ENCODE results near the gene PTX3.
A peak's percentile ranks its signal among the peaks of the same experiment; 100 is the strongest.

Gene PTX3

DNA sequence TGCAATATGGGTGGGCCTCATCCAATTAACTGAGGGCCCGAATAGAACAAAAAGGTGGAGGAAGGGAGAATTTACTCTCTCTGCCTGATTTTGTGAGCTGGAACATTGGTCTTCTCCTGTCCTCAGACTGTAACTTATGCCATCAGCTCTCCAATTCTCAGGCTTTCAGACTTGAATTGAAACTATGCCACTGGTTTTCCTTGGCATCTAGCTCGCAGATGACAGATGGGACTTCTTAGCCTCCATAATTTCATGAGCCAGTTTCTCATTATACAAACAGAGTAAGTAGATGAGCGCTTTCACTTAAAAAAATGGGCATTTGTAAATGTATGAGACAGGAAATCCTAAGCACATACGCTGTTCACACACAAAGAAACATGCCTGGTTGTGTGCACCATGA is 8.7 kb upstream of the PTX3 start:
- no peak for DNase-seq

DNA sequence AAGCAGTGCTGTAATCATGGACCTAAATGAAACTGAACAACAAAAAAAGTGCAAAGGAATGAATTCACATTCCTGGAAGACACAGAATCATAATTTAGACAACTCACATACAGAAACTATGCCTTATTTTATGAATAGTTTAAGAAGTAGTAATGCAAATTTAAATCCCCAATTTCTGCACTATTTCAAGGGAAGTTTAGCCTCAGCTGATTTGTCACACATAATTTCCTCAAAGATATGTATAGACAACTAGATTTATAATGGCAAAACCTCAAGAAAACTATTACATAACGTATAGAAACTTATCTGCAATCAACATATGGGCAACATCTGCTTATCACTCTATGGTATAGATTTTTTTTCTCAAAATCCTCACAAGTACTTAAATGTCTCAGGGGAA is 7.8 kb upstream of the PTX3 start:
- no peak for DNase-seq

DNA sequence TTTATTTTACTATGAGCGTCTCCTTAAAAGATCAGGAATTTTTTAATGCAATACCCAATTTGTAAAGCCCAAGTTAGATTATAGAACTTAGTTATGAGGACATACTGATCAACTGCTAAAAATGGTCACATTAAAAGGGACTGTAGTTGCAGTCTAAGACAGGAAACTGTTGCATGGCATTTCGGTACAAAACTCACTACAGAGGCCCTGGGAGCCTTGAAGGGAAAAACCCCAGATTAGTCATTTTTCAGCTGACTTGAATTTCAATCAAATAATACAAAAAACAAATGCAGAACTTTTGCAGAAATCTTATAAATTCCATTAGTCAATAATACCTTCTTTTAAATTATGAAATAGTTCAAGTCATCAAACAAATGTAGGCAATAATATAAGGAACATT is 6.9 kb upstream of the PTX3 start:
- DNase-seq, result no peak

DNA sequence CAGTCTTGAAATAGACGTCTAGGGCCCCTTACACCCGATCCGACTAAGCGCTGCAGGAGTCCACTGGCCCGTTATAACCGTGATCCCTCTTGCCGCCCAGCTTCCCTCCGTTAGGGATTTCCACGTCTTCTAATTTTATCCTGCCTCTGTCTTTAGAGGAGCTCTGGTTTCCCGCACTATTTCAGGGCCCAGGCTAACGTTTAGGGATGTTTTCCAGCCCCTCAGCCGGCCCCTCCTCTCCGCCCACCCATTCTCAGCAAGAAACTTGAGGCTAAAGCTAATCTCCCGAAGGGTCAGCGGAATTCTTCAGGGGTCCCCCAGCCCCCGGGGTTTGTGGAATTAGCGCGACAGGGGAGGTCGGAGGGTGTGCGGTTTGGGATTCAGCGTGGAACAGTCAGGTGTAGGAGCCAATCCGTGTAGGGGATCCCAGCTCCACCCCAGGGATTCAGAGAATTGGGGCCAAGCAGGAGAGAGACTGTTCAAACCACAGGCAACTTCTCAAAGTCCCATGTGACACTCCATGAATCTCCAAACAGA is 1.6 kb downstream of the PTX3 start:
- no peak for DNase-seq

GRCh38 chr3:157441102-157441624 is 4.5 kb downstream of the PTX3 start:
- DNase-seq, result no peak

- DNase-seq, result no peak
Observed at GRCh38 chr3:157442729-157443128, 6.1 kb downstream of the PTX3 start.

- DNase-seq, result no peak
Observed at GRCh38 chr3:157443905-157444796, 7.5 kb downstream of the PTX3 start.

- DNase-seq, result no peak
Observed at GRCh38 chr3:157444797-157445184, 8.1 kb downstream of the PTX3 start.

GRCh38 chr3:157445857-157446256 is 9.2 kb downstream of the PTX3 start:
- no peak for DNase-seq

GRCh38 chr3:157447026-157447694 is 10.5 kb downstream of the PTX3 start:
- no peak for DNase-seq

GRCh38 chr3:157452097-157452496 is 15.4 kb downstream of the PTX3 start:
- DNase-seq, result peak; percentile 25

- DNase-seq, result no peak
Observed at GRCh38 chr3:157453824-157454223, 17.2 kb downstream of the PTX3 start.

GRCh38 chr3:157459706-157460105 is 23.1 kb downstream of the PTX3 start:
- DNase-seq, result no peak

GRCh38 chr3:157460253-157460652 is 23.6 kb downstream of the PTX3 start:
- DNase-seq, result no peak

GRCh38 chr3:157463816-157464215 is 27.2 kb downstream of the PTX3 start:
- no peak for DNase-seq

DNA sequence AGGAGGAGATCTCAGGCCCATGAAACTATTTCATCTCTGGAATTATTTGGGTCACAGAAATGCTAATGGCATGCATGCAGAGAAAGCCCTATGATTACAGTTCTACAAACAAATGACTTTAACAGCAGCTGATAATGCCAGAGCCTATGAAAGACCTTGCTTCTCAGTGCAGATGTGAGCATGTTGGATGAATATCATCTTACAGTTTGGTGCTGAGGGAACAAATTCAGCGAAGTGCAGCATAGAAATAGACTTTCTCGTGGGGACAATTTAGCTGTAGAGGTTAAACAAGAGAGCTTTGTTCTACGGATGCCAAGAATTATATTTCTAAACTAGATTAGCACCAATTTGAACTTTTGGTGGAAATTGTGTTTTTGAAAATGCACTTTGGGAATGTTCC is 27.7 kb downstream of the PTX3 start:
- no peak for DNase-seq

- DNase-seq, result no peak
Observed at GRCh38 chr3:157465741-157466140, 29.1 kb downstream of the PTX3 start.

DNA sequence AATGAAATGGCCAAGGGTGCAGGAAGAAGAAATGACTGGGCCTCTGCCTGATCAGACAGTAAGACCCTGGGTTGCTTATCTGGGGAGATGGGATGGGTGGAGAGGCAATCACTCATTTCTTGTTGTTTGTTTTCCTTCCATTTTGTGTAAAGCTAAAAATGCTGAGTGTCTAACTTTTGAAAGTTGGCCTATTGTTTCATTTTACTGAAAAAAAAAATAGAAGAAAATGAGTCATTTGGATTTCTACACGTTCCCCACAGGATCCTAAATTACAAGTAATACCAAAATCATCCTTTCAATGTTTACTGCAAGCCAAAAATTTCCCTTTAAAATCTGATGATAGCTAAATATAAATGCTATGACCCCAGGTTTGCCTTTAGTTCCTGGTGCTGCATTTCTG is 30.6 kb downstream of the PTX3 start:
- no peak for DNase-seq

- no peak for DNase-seq
Observed at GRCh38 chr3:157469561-157470294, 33.1 kb downstream of the PTX3 start.

GRCh38 chr3:157471064-157471463 is 34.4 kb downstream of the PTX3 start:
- DNase-seq, result no peak

DNA sequence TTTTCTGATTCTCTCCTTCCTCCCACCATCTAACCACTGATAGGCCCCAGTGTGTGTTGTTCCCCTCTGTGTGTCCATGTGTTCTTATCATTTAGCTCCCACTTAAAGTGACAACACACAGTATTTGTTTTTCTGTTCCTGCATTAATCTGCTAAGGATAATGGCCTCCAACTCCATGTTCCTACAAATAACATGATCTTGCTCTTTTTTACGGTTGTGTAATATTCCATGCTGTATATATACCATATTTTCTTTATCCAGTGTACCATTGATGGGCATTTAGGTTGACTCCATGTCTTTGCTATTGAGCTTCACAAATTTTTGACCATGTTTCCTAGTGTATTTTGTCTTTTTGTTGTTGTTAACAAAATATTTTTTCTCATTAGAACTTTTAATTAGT is 36.0 kb downstream of the PTX3 start:
- no peak for DNase-seq

DNA sequence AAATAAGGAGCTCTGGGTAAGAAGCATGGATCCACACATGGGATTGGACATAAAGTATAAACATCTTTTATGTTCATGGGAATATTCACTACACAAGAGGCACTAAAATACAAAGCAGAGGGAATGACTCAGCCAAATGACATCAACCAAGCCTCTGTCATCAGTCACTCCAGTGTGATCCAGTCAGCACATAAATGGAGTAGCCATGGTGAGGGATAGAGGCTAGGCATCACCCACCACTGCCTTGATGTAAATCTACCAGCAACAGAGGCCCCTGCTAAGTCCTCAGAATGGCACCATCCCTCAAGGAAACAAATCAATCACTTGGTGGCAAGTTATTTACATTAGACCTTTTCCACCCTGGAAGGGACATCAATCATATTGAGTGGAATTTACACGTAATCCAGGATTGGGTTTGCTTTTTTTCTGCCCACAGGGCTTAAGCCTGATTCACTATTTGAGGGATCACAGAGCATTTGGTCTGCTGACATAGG is 39.3 kb downstream of the PTX3 start:
- no peak for DNase-seq

GRCh38 chr3:157477441-157477840 is 40.8 kb downstream of the PTX3 start:
- no peak for DNase-seq

Data from GDM1 (cell line).